Stimulated activated CD4-positive, alpha-beta T cell treated with anti-CD3 and anti-CD28 coated beads, Interleukin-1b, Interleukin-23, amount 100 ng/mL, for 1 hour (primary cell): Measurements from ENCODE around the gene RNF26.

Experiments
- DNase-seq, 2 donors: peaks; one replicate each; pipeline ENCODE4 v3.0.0-alpha.2; 2020; ENCODE audit warnings: low read depth in 2 of 2

RNF26 gene

GRCh38 chr11:119336744-119337469 lies 2.6 kb downstream of the RNF26 start:
- DNase-seq: no peak

GRCh38 chr11:119337581-119338317 lies 3.4 kb downstream of the RNF26 start:
- no peak for DNase-seq

- DNase-seq: peak; percentile 37 to 52
These were observed 4.1 kb downstream of the RNF26 start for GRCh38 chr11:119338318-119338890.

- no peak for DNase-seq
These were observed 4.8 kb downstream of the RNF26 start for GRCh38 chr11:119338965-119339588.

GRCh38 chr11:119339589-119340334 lies 5.4 kb downstream of the RNF26 start:
- no peak for DNase-seq

- DNase-seq: no peak
These were observed 6.3 kb downstream of the RNF26 start, which contains the start of gene C1QTNF5 for GRCh38 chr11:119340335-119341221. C1QTNF5 (minus strand) TSS chr11:119340883; CDS start chr11:119340397, 486 bp downstream.

- DNase-seq: no peak
These were observed 7.1 kb downstream of the RNF26 start for GRCh38 chr11:119341222-119342022.

- no peak for DNase-seq
These were observed 7.6 kb downstream of the RNF26 start for GRCh38 chr11:119342023-119342300.

GRCh38 chr11:119342362-119343130 lies 8.2 kb downstream of the RNF26 start:
- no peak for DNase-seq

GRCh38 chr11:119343726-119344125 lies 9.4 kb downstream of the RNF26 start:
- DNase-seq: no peak

GRCh38 chr11:119344291-119345010 lies 10.1 kb downstream of the RNF26 start:
- no peak for DNase-seq

- DNase-seq: no peak
These were observed 11.4 kb downstream of the RNF26 start for GRCh38 chr11:119345685-119346084.

GRCh38 chr11:119346605-119347004 lies 12.3 kb downstream of the RNF26 start, which contains the start of gene MFRP:
MFRP (minus strand) TSS chr11:119346705; CDS start chr11:119346513, 192 bp downstream.
- DNase-seq: no peak

- DNase-seq: no peak
These were observed 12.9 kb downstream of the RNF26 start for GRCh38 chr11:119347242-119347641.

GRCh38 chr11:119347940-119348605 lies 13.7 kb downstream of the RNF26 start:
- no peak for DNase-seq

GRCh38 chr11:119350302-119350701 lies 16.0 kb downstream of the RNF26 start:
- no peak for DNase-seq

GRCh38 chr11:119351232-119351631 lies 16.9 kb downstream of the RNF26 start:
- DNase-seq: no peak

- no peak for DNase-seq
These were observed 18.5 kb downstream of the RNF26 start for GRCh38 chr11:119352857-119353260.
